IPS DF 19.7 (cell line): ENCODE data around the gene USP28.
"Not testable (repeated sequence)": the region's sequence is repeated elsewhere in the genome, so short reads cannot be mapped to it uniquely, and the experiment has no call there.

Source experiments
- DNase-seq: peaks from one replicate; pipeline ENCODE4 v3.0.0-alpha.2; 2013; ENCODE audit warnings: low read depth, low spot score

USP28 gene

GRCh38 chr11:113838005-113838404, 37.4 kb downstream of the USP28 start:
- DNase-seq = no peak

- no peak for DNase-seq
Observed at GRCh38 chr11:113835306-113835705, 40.1 kb downstream of the USP28 start.

- no peak for DNase-seq
Observed at GRCh38 chr11:113833151-113833550, 42.2 kb downstream of the USP28 start.

- no peak for DNase-seq
Observed at GRCh38 chr11:113831314-113831713, 44.1 kb downstream of the USP28 start.

- no peak for DNase-seq
Observed at GRCh38 chr11:113829751-113830150, 45.6 kb downstream of the USP28 start.

GRCh38 chr11:113828191-113828590, 47.2 kb downstream of the USP28 start:
- no peak for DNase-seq

GRCh38 chr11:113827477-113827876, 47.9 kb downstream of the USP28 start:
- DNase-seq = no peak

GRCh38 chr11:113818426-113818825, 56.9 kb downstream of the USP28 start:
- DNase-seq = no peak

- no peak for DNase-seq
Observed at GRCh38 chr11:113817626-113818025, 57.7 kb downstream of the USP28 start.

- no peak for DNase-seq
Observed at GRCh38 chr11:113817162-113817561, 58.2 kb downstream of the USP28 start.

- no peak for DNase-seq
Observed at GRCh38 chr11:113814181-113814580, 61.2 kb downstream of the USP28 start.

- no peak for DNase-seq
Observed at GRCh38 chr11:113808931-113809330, 66.4 kb downstream of the USP28 start.

GRCh38 chr11:113806406-113806805, 69.0 kb downstream of the USP28 start:
- peak; percentile 35 for DNase-seq

- DNase-seq = no peak
Observed at GRCh38 chr11:113805640-113806039, 69.7 kb downstream of the USP28 start.

- no peak for DNase-seq
Observed at GRCh38 chr11:113802621-113803020, 72.8 kb downstream of the USP28 start.

GRCh38 chr11:113796663-113797259, 78.6 kb downstream of the USP28 start:
- no peak for DNase-seq

GRCh38 chr11:113789675-113790320, 85.6 kb downstream of the USP28 start:
- DNase-seq = no peak

GRCh38 chr11:113789016-113789415, 86.4 kb downstream of the USP28 start:
- DNase-seq = not testable (repeated sequence)

- DNase-seq = no peak
Observed at GRCh38 chr11:113782134-113782533, 93.2 kb downstream of the USP28 start.

GRCh38 chr11:113781682-113782081, 93.7 kb downstream of the USP28 start:
- DNase-seq = no peak

GRCh38 chr11:113779496-113779895, 95.9 kb downstream of the USP28 start, which contains the start of gene CLDN25:
Gene CLDN25, plus strand, starts transcription at chr11:113779796. Its CDS starts 0 bp downstream, at chr11:113779796.
- DNase-seq = no peak

- DNase-seq = no peak
Observed at GRCh38 chr11:113778111-113778910, 97.1 kb downstream of the USP28 start.

- no peak for DNase-seq
Observed at GRCh38 chr11:113774174-113774503, 101.2 kb downstream of the USP28 start.
